Measurements from ENCODE around the gene PDGFC.

PDGFC gene

GRCh38 chr4:156885374-156885773 lies 86.2 kb downstream of the PDGFC start:
- no peak for TF ChIP-seq CTCF (IDR thresholded peaks at IDR 0.05)

- no peak for TF ChIP-seq CTCF (IDR thresholded peaks at IDR 0.05)
Measured at GRCh38 chr4:156884183-156884582, 87.4 kb downstream of the PDGFC start.

- no peak for TF ChIP-seq CTCF (IDR thresholded peaks at IDR 0.05)
Measured at GRCh38 chr4:156875704-156876103, 95.9 kb downstream of the PDGFC start.

- TF ChIP-seq CTCF (IDR thresholded peaks at IDR 0.05) = no peak
Measured at GRCh38 chr4:156875055-156875454, 96.5 kb downstream of the PDGFC start.

GRCh38 chr4:156873799-156874198 lies 97.8 kb downstream of the PDGFC start:
- no peak for TF ChIP-seq CTCF (IDR thresholded peaks at IDR 0.05)

GRCh38 chr4:156870861-156871260 lies 100.7 kb downstream of the PDGFC start:
- no peak for TF ChIP-seq CTCF (IDR thresholded peaks at IDR 0.05)

- TF ChIP-seq CTCF (IDR thresholded peaks at IDR 0.05) = no peak
Measured at GRCh38 chr4:156870131-156870530, 101.5 kb downstream of the PDGFC start.

GRCh38 chr4:156865451-156865850 lies 106.1 kb downstream of the PDGFC start:
- no peak for TF ChIP-seq CTCF (IDR thresholded peaks at IDR 0.05)

All from LNCAP (cell line).